ENCODE measurements around the gene TARS1. TPM values are rescaled to one million over a fixed set of nuclear protein-coding genes. Genes with fewer than 3 reads are reported as not detected.
A peak's percentile ranks its signal among the peaks of the same experiment; 100 is the strongest.

The TARS1 gene
- total and polyA plus RNA-seq, 10 of the 15 experiments (the other 5 are each of a cell fraction or from before 2014, with no cell fraction given), result 163 to 350 (median 228) TPM

GRCh38 chr5:33440482-33441240, at the start of gene TARS1 (continued):
- peak; percentile 48; the same call in 1 of the 2 replicates for TF ChIP-seq MLLT1 (IDR thresholded peaks at IDR 0.05)
- peak; percentile 94 for TF ChIP-seq HDGF (IDR thresholded peaks at IDR 0.05)
- TF ChIP-seq, protein P1, sequence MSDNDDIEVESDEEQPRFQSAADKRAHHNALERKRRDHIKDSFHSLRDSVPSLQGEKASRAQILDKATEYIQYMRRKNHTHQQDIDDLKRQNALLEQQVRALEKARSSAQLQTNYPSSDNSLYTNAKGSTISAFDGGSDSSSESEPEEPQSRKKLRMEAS (IDR thresholded peaks at IDR 0.05; ENCODE audit: low read depth, low read length), result peak; percentile 71; the same call in 1 of the 2 replicates
- TF ChIP-seq SPI1 (IDR thresholded peaks at IDR 0.05; ENCODE audit: borderline replicate concordance, insufficient read depth, low read depth, low read length), result no peak
- TF ChIP-seq, protein P2, sequence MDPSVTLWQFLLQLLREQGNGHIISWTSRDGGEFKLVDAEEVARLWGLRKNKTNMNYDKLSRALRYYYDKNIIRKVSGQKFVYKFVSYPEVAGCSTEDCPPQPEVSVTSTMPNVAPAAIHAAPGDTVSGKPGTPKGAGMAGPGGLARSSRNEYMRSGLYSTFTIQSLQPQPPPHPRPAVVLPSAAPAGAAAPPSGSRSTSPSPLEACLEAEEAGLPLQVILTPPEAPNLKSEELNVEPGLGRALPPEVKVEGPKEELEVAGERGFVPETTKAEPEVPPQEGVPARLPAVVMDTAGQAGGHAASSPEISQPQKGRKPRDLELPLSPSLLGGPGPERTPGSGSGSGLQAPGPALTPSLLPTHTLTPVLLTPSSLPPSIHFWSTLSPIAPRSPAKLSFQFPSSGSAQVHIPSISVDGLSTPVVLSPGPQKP (IDR thresholded peaks at IDR 0.05; ENCODE audit: low read depth, low read length), result 0 out of 2 replicates have a peak, but pooled peaks have one; percentile 53
- peak; percentile 27 for TF ChIP-seq RELA (IDR thresholded peaks at IDR 0.05; ENCODE audit: borderline replicate concordance, partially characterized antibody)
- TF ChIP-seq MXI1 (IDR thresholded peaks at IDR 0.05; ENCODE audit: low read depth, low read length), result peak; percentile 37
- TF ChIP-seq, protein P3, sequence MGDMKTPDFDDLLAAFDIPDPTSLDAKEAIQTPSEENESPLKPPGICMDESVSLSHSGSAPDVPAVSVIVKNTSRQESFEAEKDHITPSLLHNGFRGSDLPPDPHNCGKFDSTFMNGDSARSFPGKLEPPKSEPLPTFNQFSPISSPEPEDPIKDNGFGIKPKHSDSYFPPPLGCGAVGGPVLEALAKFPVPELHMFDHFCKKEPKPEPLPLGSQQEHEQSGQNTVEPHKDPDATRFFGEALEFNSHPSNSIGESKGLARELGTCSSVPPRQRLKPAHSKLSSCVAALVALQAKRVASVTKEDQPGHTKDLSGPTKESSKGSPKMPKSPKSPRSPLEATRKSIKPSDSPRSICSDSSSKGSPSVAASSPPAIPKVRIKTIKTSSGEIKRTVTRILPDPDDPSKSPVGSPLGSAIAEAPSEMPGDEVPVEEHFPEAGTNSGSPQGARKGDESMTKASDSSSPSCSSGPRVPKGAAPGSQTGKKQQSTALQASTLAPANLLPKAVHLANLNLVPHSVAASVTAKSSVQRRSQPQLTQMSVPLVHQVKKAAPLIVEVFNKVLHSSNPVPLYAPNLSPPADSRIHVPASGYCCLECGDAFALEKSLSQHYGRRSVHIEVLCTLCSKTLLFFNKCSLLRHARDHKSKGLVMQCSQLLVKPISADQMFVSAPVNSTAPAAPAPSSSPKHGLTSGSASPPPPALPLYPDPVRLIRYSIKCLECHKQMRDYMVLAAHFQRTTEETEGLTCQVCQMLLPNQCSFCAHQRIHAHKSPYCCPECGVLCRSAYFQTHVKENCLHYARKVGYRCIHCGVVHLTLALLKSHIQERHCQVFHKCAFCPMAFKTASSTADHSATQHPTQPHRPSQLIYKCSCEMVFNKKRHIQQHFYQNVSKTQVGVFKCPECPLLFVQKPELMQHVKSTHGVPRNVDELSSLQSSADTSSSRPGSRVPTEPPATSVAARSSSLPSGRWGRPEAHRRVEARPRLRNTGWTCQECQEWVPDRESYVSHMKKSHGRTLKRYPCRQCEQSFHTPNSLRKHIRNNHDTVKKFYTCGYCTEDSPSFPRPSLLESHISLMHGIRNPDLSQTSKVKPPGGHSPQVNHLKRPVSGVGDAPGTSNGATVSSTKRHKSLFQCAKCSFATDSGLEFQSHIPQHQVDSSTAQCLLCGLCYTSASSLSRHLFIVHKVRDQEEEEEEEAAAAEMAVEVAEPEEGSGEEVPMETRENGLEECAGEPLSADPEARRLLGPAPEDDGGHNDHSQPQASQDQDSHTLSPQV (IDR thresholded peaks at IDR 0.05), result no peak
- TF ChIP-seq NR2F1 (conservative IDR thresholded peaks at IDR 0.05), result peak; percentile 77
- TF ChIP-seq TCF12 (IDR thresholded peaks at IDR 0.05; ENCODE audit: low read depth, low read length), result no peak
- peak; percentile 92 for TF ChIP-seq SP1 (IDR thresholded peaks at IDR 0.05; ENCODE audit: low read depth, low read length)
- TF ChIP-seq SUZ12 (IDR thresholded peaks at IDR 0.05; ENCODE audit: unreplicated experiment), result no peak
- TF ChIP-seq EZH2 (IDR thresholded peaks at IDR 0.05; ENCODE audit: borderline replicate concordance, control insufficient read depth, low read depth, low read length), result no peak
- peak; percentile 81 for TF ChIP-seq CREB1 (IDR thresholded peaks at IDR 0.05; ENCODE audit: low read depth)
- TF ChIP-seq CBX5 (IDR thresholded peaks at IDR 0.05; ENCODE audit: low read depth), result no peak
- TF ChIP-seq ZNF622 (IDR thresholded peaks at IDR 0.05), result no peak
- 0 out of 2 replicates have a peak, but pooled peaks have one; percentile 45 for TF ChIP-seq MEF2A (IDR thresholded peaks at IDR 0.05; ENCODE audit: insufficient read depth, low read depth, low read length)
- TF ChIP-seq ZNF24 (IDR thresholded peaks at IDR 0.05), result no peak
